Ishikawa (cell line): ENCODE measurements around the gene RGS16.

Experiments used
- TAF1 ChIP-seq: IDR thresholded peaks from 2 replicates; pipeline ENCODE4 v1.6.1; 2012; ENCODE audit warnings: low read depth, mild to moderate bottlenecking
- TF ChIP-seq, protein P1 (sequence below): IDR thresholded peaks from 2 replicates; pipeline ENCODE4 v1.6.1; 2012; ENCODE audit warnings: low read depth, mild to moderate bottlenecking

DNA sequence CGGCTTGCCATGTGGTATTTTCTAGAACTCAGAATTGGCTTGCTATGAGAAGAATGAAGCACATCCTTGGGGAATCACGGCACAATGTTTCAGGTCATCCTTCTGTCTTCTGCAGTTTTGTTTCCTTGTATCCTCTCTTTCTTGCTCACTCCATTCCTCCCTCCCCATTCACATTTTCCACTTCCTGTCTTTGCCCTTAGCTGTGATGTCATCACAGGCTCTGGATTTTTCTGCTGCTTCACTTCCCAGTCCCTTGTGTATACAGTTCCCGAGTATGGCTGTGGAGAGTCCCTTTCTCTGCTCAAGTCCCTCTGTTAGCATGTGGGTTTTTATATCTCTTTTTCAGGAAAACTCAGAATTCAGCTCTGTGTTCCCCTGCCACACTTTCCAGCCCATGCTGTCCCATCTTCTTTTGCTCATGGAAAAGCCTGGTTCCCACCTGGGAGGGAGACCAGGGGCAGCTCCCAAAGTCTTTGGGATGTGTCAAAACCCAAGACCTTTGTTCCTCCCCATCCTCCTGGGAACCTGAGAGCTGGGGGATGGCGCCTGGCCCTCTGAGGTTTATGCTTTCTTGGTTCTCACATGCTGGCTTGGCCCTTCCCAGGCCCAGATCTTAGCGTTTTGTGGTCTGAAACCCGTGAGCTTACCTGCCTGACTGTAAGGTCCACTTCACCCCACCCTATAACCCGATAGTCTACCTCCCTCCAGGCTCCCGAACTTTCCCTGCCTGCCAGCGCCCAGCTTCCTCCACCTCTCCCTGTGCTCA, 4.8 kb upstream of the RGS16 start:
- TF ChIP-seq, protein P1, sequence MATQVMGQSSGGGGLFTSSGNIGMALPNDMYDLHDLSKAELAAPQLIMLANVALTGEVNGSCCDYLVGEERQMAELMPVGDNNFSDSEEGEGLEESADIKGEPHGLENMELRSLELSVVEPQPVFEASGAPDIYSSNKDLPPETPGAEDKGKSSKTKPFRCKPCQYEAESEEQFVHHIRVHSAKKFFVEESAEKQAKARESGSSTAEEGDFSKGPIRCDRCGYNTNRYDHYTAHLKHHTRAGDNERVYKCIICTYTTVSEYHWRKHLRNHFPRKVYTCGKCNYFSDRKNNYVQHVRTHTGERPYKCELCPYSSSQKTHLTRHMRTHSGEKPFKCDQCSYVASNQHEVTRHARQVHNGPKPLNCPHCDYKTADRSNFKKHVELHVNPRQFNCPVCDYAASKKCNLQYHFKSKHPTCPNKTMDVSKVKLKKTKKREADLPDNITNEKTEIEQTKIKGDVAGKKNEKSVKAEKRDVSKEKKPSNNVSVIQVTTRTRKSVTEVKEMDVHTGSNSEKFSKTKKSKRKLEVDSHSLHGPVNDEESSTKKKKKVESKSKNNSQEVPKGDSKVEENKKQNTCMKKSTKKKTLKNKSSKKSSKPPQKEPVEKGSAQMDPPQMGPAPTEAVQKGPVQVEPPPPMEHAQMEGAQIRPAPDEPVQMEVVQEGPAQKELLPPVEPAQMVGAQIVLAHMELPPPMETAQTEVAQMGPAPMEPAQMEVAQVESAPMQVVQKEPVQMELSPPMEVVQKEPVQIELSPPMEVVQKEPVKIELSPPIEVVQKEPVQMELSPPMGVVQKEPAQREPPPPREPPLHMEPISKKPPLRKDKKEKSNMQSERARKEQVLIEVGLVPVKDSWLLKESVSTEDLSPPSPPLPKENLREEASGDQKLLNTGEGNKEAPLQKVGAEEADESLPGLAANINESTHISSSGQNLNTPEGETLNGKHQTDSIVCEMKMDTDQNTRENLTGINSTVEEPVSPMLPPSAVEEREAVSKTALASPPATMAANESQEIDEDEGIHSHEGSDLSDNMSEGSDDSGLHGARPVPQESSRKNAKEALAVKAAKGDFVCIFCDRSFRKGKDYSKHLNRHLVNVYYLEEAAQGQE: no peak
- no peak for TF ChIP-seq TAF1
